Stimulated activated CD4-positive, alpha-beta T cell treated with anti-CD3 and anti-CD28 coated beads, Interleukin-12 subunit alpha, Interleukin-12 subunit beta, amount 100 ng/mL, for 24 hours (primary cell): ENCODE data around the gene PSMC1.

Source experiments
- DNase-seq, 2 experiments: peaks; one replicate each; pipeline ENCODE4 v3.0.0-alpha.2; 2020; ENCODE audit warnings: low read depth in 2 of 2

Gene PSMC1

DNA sequence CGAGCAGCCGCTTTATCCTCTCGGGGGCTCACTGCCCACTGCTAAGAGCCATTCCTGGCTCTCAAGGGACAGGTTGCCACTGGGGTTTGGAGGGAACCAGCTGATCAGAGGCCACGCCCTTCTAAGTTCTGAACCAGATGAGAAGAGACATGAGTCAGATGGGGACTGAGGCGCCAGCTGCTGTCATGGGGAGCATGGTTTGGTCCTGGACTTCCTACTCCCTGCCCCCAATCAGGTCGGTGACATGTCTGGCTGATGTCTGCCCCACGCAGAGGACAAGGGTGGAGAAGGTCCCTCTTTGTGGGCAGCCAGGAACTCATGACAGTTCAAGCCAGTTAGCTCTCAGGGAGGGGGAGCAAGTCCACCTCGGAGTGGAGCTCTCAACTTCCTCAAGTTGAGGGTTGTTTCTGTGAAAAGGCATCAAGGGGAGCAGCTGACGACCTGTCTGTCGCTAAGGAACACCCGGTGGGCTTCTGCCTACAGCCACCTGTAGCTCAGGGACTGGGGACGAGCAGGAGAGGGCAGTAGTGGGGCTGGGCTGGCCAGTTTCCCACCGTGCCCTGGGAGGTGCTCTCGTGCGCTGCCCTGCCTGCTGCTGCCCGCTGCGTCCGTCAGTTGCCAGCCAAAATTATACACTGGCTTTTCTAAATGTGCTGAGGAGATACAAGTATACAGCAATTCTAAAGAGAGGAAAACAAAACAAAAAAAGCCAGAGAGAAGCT lies 20.5 kb downstream of the PSMC1 start:
- no peak for DNase-seq

DNA sequence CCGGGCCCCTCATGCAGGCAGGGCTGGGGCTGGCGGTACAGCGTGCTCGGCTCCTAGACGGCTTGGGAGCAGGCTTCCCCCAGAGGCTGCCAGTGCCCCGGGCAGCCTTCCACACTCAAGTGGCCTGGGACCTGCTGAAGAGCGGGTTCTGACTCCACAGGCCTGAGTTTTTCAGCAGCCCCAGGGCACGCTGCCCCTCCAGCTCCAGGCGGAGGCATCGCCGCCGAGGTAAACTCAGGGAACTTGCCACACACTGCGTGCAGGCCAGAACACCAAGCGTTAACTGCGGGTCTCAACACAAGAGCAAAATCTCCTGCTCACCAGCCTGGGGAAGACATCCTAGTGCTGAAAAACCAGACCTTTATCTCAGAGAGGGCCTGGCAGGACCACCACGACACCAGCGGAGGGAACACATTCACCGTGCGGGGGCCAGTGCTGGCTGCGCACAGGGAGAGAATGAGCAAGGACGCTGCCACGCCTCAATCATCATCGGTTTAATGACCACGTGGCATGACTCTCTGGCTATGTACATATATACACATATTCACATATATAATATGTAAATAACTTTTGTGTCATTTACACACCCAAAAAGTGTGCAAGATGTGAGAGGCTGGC lies 21.3 kb downstream of the PSMC1 start:
- no peak for DNase-seq

GRCh38 chr14:90278199-90279175 lies 22.1 kb downstream of the PSMC1 start:
- no peak for DNase-seq

DNA sequence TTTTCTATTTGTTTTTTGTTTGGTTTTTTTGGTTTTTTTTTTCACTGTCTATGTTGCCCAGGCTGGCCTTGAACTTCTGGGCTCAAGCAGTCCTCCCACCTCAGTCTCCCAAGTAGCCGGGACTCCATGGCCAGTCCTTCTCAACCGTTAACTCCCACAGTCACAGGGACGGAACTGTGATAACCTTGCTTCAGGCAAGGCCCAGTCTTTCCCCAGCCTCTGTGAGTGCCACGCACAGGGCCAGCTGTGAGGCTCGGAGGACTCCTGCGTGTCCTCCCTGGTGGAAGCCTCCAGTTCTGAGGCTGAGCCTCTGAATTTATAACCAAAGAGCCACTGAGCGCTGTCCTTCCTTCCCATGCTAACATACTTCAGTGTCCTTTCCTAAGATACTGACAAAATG lies 23.7 kb downstream of the PSMC1 start:
- no peak for DNase-seq

GRCh38 chr14:90281261-90281660 lies 24.9 kb downstream of the PSMC1 start:
- DNase-seq: no peak

DNA sequence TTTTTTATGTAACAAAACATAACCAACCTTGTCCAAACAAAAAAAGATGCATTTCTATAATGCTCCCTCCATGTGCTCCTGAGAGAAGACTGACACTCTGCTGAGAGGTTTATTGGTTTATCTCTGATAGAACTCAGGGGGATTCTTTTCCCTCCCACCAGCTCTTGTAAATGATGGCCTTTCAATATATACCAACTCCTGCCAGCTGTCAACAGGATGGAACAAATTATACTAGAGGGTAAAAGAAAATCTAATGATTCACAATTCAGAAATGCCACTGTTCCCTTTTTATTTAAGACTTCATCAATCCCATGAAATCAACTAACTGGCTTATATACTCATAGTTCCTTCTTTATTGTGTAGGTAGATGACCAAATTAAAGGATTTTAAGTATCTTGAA lies 25.4 kb downstream of the PSMC1 start:
- DNase-seq: no peak

DNA sequence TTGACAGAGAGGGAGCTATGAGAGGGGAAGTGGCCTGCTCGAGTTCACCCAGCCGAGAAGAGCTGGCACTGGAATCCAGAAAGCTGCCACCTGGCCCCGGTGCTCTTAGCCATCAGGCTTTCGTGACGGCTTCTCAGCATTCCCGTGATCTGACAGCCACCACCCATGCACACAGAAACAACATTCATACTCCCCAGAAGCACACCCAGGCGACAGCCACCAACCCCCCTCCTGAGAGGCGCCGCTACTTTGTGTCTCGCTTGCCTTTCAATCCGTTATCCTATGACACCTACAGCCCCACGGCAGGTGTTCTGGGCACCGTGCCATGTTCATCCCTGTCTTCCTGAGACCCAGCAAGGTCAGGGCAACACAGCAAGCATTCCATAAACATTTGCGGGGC lies 31.4 kb downstream of the PSMC1 start:
- no peak for DNase-seq

- DNase-seq: no peak
Measured at GRCh38 chr14:90288651-90289355, 32.5 kb downstream of the PSMC1 start.

DNA sequence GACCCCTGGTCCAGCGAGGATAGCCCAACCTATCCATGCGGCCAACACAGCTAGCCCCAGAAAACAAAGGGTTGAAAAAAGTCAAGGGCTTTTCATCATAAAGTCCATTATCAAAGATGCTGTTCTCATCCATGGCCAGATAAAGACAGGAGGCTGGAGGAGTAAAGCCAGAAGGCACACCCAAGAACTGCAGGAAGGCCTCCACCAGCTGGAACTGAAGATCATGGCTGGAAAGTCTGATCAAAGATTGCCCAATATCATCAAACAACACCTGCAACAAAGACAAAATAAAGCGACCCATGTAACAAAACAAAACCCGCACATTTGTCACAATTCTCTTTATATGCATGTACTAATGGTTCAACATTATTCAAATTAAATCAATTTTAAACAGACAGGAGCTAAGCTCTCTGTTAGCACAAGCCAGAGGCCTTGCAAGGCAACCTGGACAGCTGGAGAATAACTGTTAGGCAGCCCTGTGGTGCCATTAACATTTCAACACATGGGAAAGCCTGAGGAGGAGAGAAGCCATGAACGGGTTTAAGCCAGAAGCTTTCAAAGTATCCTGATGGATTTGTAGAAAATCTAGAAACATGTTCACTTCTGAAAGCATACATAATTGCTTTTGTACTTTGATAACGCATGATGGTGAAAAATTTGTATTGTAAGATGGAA lies 34.1 kb downstream of the PSMC1 start:
- no peak for DNase-seq

GRCh38 chr14:90291699-90292098 lies 35.3 kb downstream of the PSMC1 start:
- DNase-seq: no peak

- DNase-seq: no peak
Measured at GRCh38 chr14:90293766-90294730, 37.7 kb downstream of the PSMC1 start.

- DNase-seq: no peak
Measured at GRCh38 chr14:90294872-90295271, 38.5 kb downstream of the PSMC1 start.

DNA sequence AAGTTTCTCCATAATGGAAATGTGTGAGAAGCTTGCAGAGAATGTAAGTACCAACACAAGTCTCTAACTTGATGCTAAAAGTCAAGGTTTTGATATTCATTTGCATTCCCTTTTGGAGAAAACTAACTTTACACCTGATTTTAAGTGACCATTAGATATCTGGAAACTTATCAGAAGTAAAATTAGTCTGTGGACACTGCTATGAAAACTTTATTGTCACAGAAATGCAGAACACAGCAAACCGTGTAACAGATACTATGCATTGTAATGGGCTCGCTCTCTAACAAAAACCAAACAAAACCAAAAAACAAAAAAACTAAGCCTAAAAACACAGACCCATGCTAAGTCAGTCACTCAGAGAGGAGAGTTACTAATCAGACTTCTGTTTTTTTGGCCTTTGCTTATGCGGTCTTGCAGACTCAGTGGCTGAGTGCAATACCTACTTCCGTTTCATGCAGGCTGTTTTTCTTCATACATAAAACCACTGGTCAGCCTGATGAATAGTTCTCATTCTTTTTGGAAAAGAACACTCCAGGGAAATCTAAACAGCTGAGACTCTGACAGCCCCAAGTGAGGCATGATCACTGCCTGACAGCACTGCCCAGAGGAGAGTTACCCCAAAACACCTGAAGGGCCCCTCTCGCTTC lies 39.6 kb downstream of the PSMC1 start:
- no peak for DNase-seq

DNA sequence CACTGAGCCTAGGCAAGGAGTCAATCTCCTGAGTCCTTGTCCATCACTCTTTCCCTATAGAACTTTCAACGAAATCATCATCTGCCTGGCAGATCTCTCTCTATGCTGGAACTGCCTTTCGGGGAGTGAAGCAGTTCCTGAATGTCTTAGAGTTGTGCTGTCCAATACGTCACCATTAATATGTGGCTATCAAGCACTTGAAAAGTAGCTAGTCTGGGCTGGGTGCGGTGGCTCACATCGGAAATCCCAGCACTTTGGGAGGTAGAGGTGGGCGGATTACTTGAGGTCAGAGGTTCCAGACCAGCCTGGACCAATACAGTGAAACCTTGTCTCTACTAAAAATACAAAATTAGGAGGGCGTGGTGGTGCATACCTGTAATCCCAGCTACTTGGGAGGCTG lies 40.3 kb downstream of the PSMC1 start:
- DNase-seq: no peak

DNA sequence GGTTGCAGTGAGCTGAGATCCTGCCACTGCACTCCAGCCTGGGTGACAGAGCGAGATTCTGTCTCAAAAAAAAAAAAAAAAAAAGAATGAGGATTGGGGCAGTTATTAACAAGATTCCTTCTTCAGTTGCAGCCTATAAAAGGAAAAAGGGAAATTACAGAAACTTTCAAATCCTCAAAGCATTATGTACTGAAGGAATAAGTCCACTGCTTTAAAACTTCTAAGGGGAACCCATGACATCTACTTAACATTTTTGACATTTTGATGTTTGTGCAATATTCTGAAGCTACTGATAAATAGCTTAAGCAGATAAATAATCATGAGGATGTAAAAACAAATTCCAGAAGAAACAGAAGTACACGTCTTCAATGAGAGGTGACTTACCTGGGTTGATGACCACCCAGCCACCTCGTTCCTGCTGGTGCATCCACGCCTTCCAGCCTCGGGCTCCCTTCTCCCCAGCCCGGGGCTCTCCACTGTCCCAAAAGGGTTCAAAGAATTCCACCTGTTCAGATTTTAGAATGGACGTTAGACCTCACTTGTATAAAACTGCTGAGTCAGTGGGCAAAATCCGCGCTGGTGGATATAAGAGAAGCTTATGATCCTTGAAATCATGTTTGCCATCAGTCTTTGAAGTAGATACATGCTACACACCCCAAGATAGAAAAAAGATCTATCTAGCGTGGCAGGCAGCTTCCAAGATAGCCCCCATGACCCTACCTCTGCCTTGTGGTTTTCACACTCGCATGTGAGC lies 41.7 kb downstream of the PSMC1 start:
- DNase-seq: no peak

GRCh38 chr14:90299408-90299807 lies 43.1 kb downstream of the PSMC1 start:
- DNase-seq: no peak

DNA sequence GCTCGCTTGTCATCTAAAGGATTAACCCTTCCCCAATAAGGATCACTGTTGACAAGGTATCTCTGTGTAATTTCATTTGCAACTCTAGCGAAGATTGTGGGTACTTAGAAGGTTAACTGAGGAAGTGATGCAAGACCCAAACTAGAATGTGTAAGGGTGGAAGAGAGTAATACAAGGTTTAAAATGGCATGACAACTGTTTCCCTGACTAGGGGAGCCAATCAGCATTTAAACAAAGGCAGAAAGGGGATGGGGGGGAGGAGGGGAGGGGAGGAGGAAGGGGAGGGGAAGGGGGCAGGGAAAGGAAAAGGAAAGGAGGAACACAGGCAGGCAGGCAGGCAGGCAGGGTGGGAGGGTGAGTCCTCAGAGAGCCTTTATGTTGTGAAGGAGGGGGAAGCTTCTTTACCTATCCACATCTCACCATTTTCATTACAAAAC lies 44.3 kb downstream of the PSMC1 start:
- DNase-seq: no peak

GRCh38 chr14:90301122-90301521 lies 44.8 kb downstream of the PSMC1 start:
- no peak for DNase-seq

DNA sequence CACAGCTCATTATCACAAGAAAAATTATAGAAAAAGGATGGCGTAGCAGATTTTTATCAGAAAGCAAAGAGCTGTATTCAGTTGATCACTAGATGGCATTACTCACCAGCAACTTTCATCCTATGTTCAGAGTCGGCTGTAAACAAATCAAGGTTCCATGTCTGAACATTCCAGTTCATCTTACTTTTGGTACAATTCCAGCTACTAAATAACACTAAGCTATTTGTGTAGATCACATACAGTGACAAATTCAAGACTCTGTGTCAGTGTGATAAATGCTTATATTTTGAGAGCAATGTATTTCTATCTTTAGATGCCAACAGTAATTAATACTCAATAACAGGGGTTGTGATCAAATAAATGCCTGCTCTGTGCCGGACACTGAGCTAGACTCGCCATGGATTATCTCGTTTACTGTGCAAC lies 45.3 kb downstream of the PSMC1 start:
- DNase-seq: no peak
